GM18499 (cell line): ENCODE data around the gene PPP2R2B.

ENCODE experiments used
- ATAC-seq: cut with Tn5 transposase; IDR thresholded peaks from one replicate; pipeline ENCODE4 v1.9.1; 2021; ENCODE audit warnings: moderate number of reproducible peaks; ENCODE audit not compliant: insufficient read depth, unreplicated experiment

PPP2R2B gene

GRCh38 chr5:146669656-146670055, 208.9 kb downstream of the PPP2R2B start:
- no peak for ATAC-seq

GRCh38 chr5:146667633-146668272, 210.8 kb downstream of the PPP2R2B start:
- no peak for ATAC-seq

- ATAC-seq, result no peak
Observed at GRCh38 chr5:146662229-146662628, 216.3 kb downstream of the PPP2R2B start.

- ATAC-seq, result no peak
Observed at GRCh38 chr5:146660376-146660960, 218.1 kb downstream of the PPP2R2B start.

- ATAC-seq, result no peak
Observed at GRCh38 chr5:146659961-146660360, 218.6 kb downstream of the PPP2R2B start.

GRCh38 chr5:146656703-146657102, 221.9 kb downstream of the PPP2R2B start:
- no peak for ATAC-seq

GRCh38 chr5:146653560-146653959, 225.0 kb downstream of the PPP2R2B start:
- ATAC-seq, result no peak

GRCh38 chr5:146652547-146652946, 226.0 kb downstream of the PPP2R2B start:
- no peak for ATAC-seq

- ATAC-seq, result no peak
Observed at GRCh38 chr5:146647656-146648199, 230.8 kb downstream of the PPP2R2B start.

GRCh38 chr5:146646441-146646840, 232.1 kb downstream of the PPP2R2B start:
- no peak for ATAC-seq

GRCh38 chr5:146645342-146645741, 233.2 kb downstream of the PPP2R2B start:
- no peak for ATAC-seq

- no peak for ATAC-seq
Observed at GRCh38 chr5:146644831-146645230, 233.7 kb downstream of the PPP2R2B start.

GRCh38 chr5:146643776-146644175, 234.8 kb downstream of the PPP2R2B start:
- ATAC-seq, result no peak

- no peak for ATAC-seq
Observed at GRCh38 chr5:146642410-146642809, 236.1 kb downstream of the PPP2R2B start.

GRCh38 chr5:146641941-146642340, 236.6 kb downstream of the PPP2R2B start:
- no peak for ATAC-seq

GRCh38 chr5:146640285-146640896, 238.2 kb downstream of the PPP2R2B start:
- ATAC-seq, result no peak

GRCh38 chr5:146635443-146635842, 243.1 kb downstream of the PPP2R2B start:
- ATAC-seq, result no peak

- ATAC-seq, result no peak
Observed at GRCh38 chr5:146633323-146633764, 245.2 kb downstream of the PPP2R2B start.

GRCh38 chr5:146632620-146633322, 245.8 kb downstream of the PPP2R2B start:
- ATAC-seq, result no peak

GRCh38 chr5:146630472-146630871, 248.1 kb downstream of the PPP2R2B start:
- ATAC-seq, result no peak

- no peak for ATAC-seq
Observed at GRCh38 chr5:146628950-146629349, 249.6 kb downstream of the PPP2R2B start.
